ENCODE data around the gene RPS6KA2. TPM values are rescaled to one million over a fixed set of nuclear protein-coding genes. Genes with fewer than 3 reads are reported as not detected.

RPS6KA2 gene
- total and polyA plus RNA-seq, 5 experiments from 2014 or later: 2.1 to 13.6 (median 4.8) TPM

DNA sequence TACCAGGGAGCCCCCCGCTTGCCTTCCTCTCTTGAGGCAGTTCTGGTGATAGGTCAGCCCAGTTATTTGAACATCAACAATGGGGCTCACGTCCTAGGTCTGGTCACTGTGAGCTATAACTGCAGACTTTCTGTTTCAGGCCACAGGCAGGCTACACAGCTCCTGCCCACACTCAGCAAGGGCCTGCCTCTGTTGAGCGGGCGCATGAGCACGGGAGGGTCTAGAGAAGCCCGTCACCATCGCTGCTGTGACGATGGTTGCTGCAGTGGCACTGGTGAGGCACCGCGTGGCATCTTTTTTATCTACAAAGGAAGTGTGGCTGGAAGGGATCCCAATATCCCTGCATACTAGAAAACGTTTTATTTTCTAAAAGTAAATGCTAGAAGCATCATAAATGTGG is 118.3 kb downstream of the RPS6KA2 start:
- Mint-ChIP-seq H3K27me3 (no peaks in the 10 kb centered on the region), H3K36me3 (peaks cover 0 to 5% (median 2%) of the 10 kb centered on the region in 3 donors), H3K27ac (no peak overlapping the region), H3K4me1 (peaks cover 9 to 11% (median 9%) of the 10 kb centered on the region in 4 donors), H3K9me3 (no peaks in the 10 kb centered on the region), H3K4me3 (no peak overlapping the region)
- DNase-seq (no peak), ATAC-seq (no peak)
- POLR2A ChIA-PET: no interaction called here

DNA sequence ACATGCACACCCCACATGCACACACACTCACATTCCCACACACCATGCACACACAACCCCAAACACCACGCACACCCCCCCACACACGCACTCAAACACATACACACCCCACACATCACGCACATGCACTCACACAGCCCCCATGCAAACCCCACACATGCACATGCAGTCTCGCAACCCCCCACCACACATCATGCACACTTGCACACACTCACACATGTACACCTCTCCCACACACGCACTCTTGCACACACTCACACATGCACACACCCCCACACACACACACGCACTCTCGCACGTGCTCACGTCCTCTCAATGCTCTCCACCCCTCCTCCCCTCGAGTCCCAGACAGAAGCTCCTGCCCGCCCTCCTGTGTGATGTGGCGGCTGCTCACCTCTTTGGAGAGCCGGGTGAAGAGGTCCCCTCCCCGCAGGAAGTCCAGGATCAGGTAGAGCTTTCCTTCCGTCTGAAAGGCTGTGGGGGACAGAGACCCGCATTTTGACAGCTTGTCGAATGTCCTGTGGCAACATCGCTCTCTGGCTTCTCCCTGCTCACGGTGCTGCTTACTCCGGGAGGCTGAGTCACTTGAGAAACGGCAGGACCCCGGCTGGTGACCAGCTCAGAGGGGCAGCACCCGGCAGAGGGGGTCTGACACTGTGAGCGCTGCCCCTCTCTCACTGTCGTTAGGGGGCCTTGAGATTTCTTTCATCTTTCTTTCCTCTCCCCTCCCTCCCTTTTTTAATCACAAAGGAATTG is 119.1 kb downstream of the RPS6KA2 start:
- no peak for ATAC-seq
- Mint-ChIP-seq H3K36me3 (peaks cover 0 to 5% (median 2%) of the 10 kb centered on the region in 3 donors), H3K4me1 (peaks cover 7 to 11% (median 8%) of the 10 kb centered on the region in 4 donors), H3K27me3 (no peaks in the 10 kb centered on the region), H3K9me3 (no peaks in the 10 kb centered on the region), H3K27ac (peak overlapping the region in 1 of 10 donors; percentile 54), H3K4me3 (no peak overlapping the region)
- POLR2A ChIA-PET: interaction anchor here (0.6 kb wide), 1 partner anchor 78 kb away, joined by 5 read pairs; no protein-coding TSS in a partner anchor
- DNase-seq: no peak

DNA sequence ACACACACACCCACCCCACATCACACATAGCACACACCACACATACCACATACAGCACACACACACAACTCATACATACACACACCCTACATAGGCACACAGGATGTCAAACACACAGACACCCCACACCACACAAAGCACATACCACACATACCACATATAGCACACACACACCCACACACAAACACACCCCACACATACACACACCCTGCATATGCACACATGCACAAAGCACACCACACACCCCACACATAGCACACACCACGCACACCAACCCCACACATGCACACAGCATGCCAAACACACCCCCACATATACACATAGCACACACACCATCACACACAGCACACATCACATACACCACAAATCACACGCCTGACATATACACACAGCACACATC is 119.7 kb downstream of the RPS6KA2 start:
- Mint-ChIP-seq H3K27ac (peak overlapping the region in 1 of 10 donors; percentile 15), H3K36me3 (peaks cover 0 to 5% (median 2%) of the 10 kb centered on the region in 3 donors), H3K27me3 (no peaks in the 10 kb centered on the region), H3K4me3 (no peak overlapping the region), H3K4me1 (peaks cover under 1 to 7% (median 2%) of the 10 kb centered on the region in 4 donors), H3K9me3 (no peaks in the 10 kb centered on the region)
- POLR2A ChIA-PET: interaction anchor here (0.6 kb wide), 1 partner anchor 78 kb away, joined by 5 read pairs; no protein-coding TSS in a partner anchor
- ATAC-seq: no peak
- DNase-seq: no peak

GRCh38 chr6:166505133-166505905 is 121.7 kb downstream of the RPS6KA2 start:
- ATAC-seq (no peak), DNase-seq (no peak)
- peaks cover 0 to 5% (median 2%) of the 10 kb centered on the region in 3 donors for H3K36me3 Mint-ChIP-seq

DNA sequence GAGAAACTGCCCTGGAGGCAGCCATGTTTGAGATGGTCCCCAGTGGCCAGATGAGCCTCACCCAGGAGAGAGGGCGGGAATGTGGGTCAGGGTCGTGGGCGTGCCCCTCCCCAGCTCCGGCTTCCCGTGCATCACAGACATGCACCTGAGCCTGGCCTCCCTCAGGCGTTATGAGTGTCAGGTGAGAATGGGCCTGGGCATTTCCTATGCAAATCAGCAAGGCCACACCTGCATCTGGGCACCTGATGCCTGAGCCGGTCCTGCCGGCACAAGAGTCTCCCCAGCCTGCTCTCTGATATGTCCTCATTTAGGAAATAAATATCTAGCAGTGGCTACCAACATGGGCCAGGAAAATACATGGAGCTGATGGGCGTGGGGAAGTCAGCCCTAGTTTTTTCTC is 123.0 kb downstream of the RPS6KA2 start:
- H3K4me3 Mint-ChIP-seq: no peak overlapping the region
- H3K9me3 Mint-ChIP-seq: no peaks in the 10 kb centered on the region
- no peak overlapping the region for H3K27ac Mint-ChIP-seq
- peaks cover 0 to 5% (median 1%) of the 10 kb centered on the region in 4 donors for H3K4me1 Mint-ChIP-seq
- DNase-seq (no peak), ATAC-seq (no peak)
- POLR2A ChIA-PET: no interaction called here
- no peaks in the 10 kb centered on the region for H3K27me3 Mint-ChIP-seq
- peaks cover 0 to 5% (median 0%) of the 10 kb centered on the region in 3 donors for H3K36me3 Mint-ChIP-seq

More at GRCh38 chr6:166505133-166505905, 121.7 kb downstream of the RPS6KA2 start:
- no peak overlapping the region for H3K4me3 Mint-ChIP-seq
- POLR2A ChIA-PET: no interaction called here
- H3K9me3 Mint-ChIP-seq: no peaks in the 10 kb centered on the region
- no peaks in the 10 kb centered on the region for H3K27me3 Mint-ChIP-seq
- peaks cover 0 to 5% (median 1%) of the 10 kb centered on the region in 4 donors for H3K4me1 Mint-ChIP-seq
- H3K27ac Mint-ChIP-seq: peak overlapping the region in 1 of 10 donors; percentile 59

- H3K9me3 Mint-ChIP-seq: no peaks in the 10 kb centered on the region
- peaks cover 0 to 5% (median 1%) of the 10 kb centered on the region in 4 donors for H3K4me1 Mint-ChIP-seq
Measured at GRCh38 chr6:166503167-166503744, 123.8 kb downstream of the RPS6KA2 start.

DNA sequence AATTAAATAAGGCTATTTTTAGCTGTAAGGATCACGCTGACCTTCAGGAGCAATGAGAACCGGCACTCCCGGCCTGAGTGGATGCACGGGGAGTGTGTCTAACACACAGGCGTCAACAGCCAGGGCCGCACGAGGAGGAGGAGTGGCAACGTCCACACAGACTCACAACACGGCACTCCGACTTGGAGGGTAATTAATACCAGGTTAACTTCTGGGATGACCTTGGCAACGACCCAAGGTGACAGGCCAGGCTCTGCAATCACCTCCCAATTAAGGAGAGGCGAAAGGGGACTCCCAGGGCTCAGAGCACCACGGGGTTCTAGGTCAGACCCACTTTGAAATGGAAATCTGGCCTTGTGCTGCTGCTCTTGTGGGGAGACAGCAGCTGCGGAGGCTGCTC is 124.6 kb downstream of the RPS6KA2 start:
- no peaks in the 10 kb centered on the region for H3K27me3 Mint-ChIP-seq
- peaks cover 0 to 5% (median 2%) of the 10 kb centered on the region in 3 donors for H3K36me3 Mint-ChIP-seq
- peaks cover 0 to 3% (median under 1%) of the 10 kb centered on the region in 4 donors for H3K4me1 Mint-ChIP-seq
- DNase-seq: no peak
- no peaks in the 10 kb centered on the region for H3K9me3 Mint-ChIP-seq
- POLR2A ChIA-PET: interaction anchor here (0.6 kb wide), 1 partner anchor 272 kb away, joined by 4 read pairs; no protein-coding TSS in a partner anchor
- H3K4me3 Mint-ChIP-seq: no peak overlapping the region
- ATAC-seq: no peak
- H3K27ac Mint-ChIP-seq: no peak overlapping the region

More at GRCh38 chr6:166503167-166503744, 123.8 kb downstream of the RPS6KA2 start:
- no peak for ATAC-seq
- H3K4me3 Mint-ChIP-seq: no peak overlapping the region
- POLR2A ChIA-PET: no interaction called here
- no peaks in the 10 kb centered on the region for H3K27me3 Mint-ChIP-seq
- DNase-seq: no peak
- no peak overlapping the region for H3K27ac Mint-ChIP-seq
- peaks cover 0 to 5% (median 2%) of the 10 kb centered on the region in 3 donors for H3K36me3 Mint-ChIP-seq

- Mint-ChIP-seq H3K27ac (no peak overlapping the region), H3K36me3 (peaks cover 0 to 5% (median 2%) of the 10 kb centered on the region in 3 donors), H3K27me3 (no peaks in the 10 kb centered on the region), H3K4me1 (no peaks in the 10 kb centered on the region), H3K9me3 (no peaks in the 10 kb centered on the region), H3K4me3 (no peak overlapping the region)
- DNase-seq (no peak), ATAC-seq (no peak)
- POLR2A ChIA-PET: no interaction called here
Measured at GRCh38 chr6:166501246-166501645, 125.8 kb downstream of the RPS6KA2 start.

DNA sequence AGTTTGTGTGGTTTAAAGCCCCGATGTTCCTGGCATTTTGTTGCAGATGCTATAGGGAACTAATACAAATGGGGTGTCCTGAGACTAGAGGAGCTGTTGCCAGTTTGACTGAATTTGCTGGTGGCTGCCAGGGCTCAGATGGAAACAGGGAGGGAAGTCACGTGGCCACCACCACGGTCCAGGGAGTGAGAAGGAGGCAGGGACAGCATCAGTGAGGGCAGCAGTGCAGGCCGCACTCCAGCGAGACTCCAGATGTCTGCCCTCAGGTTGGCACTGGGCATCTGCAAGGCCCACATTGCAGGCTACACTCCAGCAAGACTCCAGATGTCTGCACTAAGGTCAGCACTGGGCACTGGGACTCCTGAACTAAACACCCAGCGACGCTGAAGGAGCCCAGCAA is 126.8 kb downstream of the RPS6KA2 start:
- H3K27ac Mint-ChIP-seq: peak overlapping the region in 3 of 10 donors; percentile 10 to 57 (median 29)

DNA sequence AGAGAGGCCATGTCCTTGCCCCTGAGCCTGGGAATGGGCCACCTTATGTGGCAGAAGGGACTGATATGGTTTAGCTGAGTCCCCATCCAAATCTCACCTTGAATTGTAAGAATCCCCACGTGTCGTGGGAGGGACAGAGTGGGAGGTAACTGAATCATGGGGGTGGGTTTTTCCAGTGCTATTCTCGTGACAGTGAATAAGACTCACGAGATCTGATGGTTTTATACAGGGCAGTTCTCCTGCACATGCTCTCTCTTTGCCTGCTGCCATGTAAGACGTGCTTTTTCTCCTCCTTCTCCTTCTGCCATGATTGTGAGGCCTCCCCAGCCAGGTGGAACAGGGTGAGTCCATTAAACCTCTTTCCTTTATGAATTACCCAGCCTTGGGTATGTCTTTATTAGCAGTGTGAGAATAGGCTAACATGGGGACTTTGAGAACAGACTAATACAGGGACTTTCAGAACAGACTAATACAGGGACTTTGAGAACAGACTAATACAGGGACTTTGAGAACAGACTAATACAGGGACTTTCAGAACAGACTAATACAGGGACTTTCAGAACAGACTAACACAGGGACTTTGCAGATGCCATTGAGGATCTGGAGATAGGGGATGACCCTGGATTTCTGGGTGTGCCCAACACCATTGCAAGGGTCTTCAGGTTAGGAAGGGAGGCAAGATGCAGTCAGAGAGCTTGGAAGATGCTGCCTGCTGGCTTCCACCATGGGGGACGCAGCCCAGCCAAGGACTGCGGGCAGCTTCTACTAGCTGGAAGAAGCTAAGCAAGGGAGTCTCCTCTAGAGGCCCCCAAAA is 127.5 kb downstream of the RPS6KA2 start:
- Mint-ChIP-seq H3K27me3 (no peaks in the 10 kb centered on the region), H3K4me3 (no peak overlapping the region), H3K4me1 (peaks cover 0 to 3% (median 0%) of the 10 kb centered on the region in 4 donors), H3K9me3 (no peaks in the 10 kb centered on the region), H3K36me3 (peaks cover 0 to 5% (median 2%) of the 10 kb centered on the region in 3 donors), H3K27ac (peak overlapping the region in 2 of 10 donors; percentile 25 to 48)
- POLR2A ChIA-PET: no interaction called here
- ATAC-seq (no peak), DNase-seq (no peak)

More for the DNA sequence above, 126.8 kb downstream of the RPS6KA2 start:
- ATAC-seq (no peak), DNase-seq (no peak)
- Mint-ChIP-seq H3K4me3 (no peak overlapping the region), H3K36me3 (peaks cover 0 to 5% (median 2%) of the 10 kb centered on the region in 3 donors), H3K27me3 (no peaks in the 10 kb centered on the region), H3K9me3 (no peaks in the 10 kb centered on the region), H3K4me1 (no peaks in the 10 kb centered on the region)
- POLR2A ChIA-PET: no interaction called here

DNA sequence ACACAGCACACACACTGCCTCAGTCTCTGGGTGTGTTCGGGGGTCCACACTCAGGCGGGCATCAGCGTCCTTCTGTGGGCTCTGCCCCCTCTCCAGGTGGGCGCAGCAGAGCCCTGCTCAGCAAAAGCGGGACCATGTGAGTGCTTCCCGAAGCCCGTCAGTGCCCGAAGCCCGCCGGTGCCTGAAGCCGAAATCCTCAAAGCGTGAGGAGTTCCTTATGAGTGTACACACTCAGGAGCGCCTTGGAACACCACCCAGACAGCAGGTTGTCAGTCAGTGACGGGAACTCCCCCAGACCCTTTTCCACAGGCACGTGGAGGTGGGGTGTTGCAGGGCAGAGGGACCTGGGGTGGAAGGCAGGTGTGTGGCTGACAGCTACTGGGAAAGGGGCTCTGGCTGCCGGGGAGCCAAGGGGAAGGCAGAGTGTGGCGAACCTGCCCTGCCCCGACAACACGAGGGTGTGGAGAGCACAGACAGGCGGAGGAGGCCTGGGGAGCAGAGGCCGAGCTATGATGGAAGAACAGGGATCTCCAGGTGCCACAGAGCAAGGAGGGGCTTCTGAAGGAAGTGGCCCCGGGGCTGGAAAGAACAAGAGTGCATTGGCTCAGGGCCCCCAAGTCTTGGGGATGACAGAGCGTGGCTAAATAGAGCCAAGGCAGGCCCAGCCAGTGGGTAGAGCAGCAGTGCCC is 128.2 kb downstream of the RPS6KA2 start:
- ATAC-seq (no peak), DNase-seq (no peak)
- H3K27ac Mint-ChIP-seq: no peak overlapping the region
- H3K4me3 Mint-ChIP-seq: no peak overlapping the region
- peaks cover 0 to 3% (median 0%) of the 10 kb centered on the region in 4 donors for H3K4me1 Mint-ChIP-seq
- no peaks in the 10 kb centered on the region for H3K9me3 Mint-ChIP-seq
- no peaks in the 10 kb centered on the region for H3K27me3 Mint-ChIP-seq
- H3K36me3 Mint-ChIP-seq: peaks cover 0 to 5% (median 2%) of the 10 kb centered on the region in 3 donors
- POLR2A ChIA-PET: no interaction called here

Data from naive thymus-derived CD8-positive, alpha-beta T cell (primary cell).